Right renal pelvis (tissue), 4 donors: ENCODE data around the gene WWOX. TPM values are rescaled to one million over a fixed set of nuclear protein-coding genes. Genes with fewer than 3 reads are reported as not detected.

ENCODE experiments used
- DNase-seq, 4 donors: peaks; one replicate each; pipeline ENCODE4 v3.0.0-alpha.2; 2013; ENCODE audit warnings: low read depth in 4 of 4, low spot score in 3 of 4, missing footprints in 1 of 4
- polyA plus RNA-seq, 4 donors: library from polyadenylated mRNA; unstranded; fragments of 120-200 nt; gene quantifications; one replicate each; pipeline ENCODE4 v1.2.1, GENCODE V29; 2013; ENCODE audit not compliant: insufficient read length in 4 of 4

The WWOX gene
- polyA plus RNA-seq, 4 donors = 36.7 to 43.9 (median 38.5) TPM

GRCh38 chr16:78931678-78932077 is 832.2 kb downstream of the WWOX start:
- DNase-seq = no peak

GRCh38 chr16:78932355-78932943 is 833.0 kb downstream of the WWOX start:
- DNase-seq = no peak

GRCh38 chr16:78936060-78936459 is 836.6 kb downstream of the WWOX start:
- no peak for DNase-seq

GRCh38 chr16:78939597-78939996 is 840.1 kb downstream of the WWOX start:
- DNase-seq = no peak

DNA sequence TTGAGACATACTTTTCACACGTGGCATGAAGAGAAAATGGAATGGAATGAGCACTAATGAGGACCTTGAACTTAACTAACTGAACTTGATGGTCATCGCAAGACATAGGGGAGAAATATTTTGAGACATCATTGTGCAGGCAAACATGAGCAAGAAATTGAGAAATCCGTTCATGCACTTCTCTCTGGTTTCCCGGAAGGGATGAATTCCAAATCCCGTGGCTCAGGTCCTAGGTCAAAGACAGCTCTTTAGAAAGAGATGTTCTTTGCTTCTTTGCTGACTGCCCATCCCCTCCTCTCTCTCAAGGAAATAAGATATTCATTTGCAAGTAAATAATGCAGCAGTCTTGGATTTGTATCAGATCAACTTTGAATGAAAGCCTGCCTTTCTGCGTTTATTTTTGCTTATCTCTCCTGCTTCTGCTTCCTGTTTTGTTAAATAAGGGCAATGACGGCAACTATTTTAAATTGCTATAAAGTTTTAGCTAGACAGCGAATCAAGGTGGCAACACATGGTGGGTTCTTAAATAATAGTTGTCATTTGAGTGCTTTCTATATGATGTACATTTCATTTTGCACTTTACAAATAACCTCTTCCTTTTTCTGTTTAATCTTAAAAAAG is 843.3 kb downstream of the WWOX start:
- no peak for DNase-seq

DNA sequence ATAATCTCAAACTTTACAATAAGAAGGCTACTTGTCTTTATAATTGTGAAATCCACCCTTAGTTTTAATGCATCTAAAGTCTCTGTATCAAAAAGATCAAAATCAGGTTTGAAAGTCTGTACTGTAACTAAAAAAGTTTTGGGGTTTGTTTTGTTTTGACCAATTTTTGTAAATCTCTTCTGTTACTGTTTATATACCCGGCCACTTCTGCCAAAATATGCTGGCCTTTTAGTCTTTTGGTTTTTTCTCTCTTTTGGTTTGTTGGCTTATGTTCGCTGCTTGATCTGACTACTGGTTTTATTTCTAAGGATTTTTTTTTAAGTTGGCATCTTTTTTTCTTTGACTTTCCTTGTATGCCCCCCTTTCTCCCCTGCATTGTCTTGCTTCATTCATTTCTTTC is 845.9 kb downstream of the WWOX start:
- DNase-seq = no peak

DNA sequence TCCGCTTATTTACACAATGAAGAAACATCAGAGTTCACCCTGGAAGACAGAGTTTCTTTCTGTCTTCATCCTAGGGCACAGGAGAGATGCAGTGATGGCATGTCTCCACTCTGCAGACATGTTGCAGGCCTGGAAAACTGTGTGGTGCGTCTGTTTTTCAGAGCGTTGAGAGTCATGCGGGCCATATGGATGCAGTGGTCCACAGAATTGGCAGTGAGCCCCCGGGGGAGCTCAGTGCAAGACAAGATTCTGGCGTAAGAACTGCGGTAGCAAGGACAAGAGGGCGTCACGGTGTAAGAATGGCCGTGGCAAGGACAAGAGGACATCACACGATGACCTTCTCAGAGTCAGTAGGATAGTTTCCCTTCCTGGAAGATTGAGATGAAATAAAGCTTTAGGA is 847.1 kb downstream of the WWOX start:
- no peak for DNase-seq

DNA sequence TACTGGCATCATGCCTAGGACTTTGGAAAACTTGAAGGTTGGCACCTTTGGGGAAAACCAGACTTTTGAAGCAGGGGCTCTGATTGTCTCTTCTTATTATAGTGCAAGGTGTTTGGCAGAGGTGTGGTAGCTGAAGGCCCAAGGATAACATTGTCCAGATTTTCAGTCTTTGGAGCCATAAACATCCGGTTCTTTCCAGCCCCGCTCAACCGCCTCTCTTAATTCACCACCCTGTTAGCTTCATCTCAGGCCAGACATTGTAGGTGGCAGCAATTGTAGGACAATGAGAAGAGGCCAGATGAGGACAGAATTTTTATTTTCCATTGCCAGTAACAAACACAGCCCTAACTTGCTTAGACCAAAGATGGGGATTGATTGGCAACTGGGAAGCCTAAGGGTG is 851.3 kb downstream of the WWOX start:
- DNase-seq = no peak

- no peak for DNase-seq
Observed at GRCh38 chr16:78952630-78953029, 853.2 kb downstream of the WWOX start.

- no peak for DNase-seq
Observed at GRCh38 chr16:78953526-78953925, 854.1 kb downstream of the WWOX start.

DNA sequence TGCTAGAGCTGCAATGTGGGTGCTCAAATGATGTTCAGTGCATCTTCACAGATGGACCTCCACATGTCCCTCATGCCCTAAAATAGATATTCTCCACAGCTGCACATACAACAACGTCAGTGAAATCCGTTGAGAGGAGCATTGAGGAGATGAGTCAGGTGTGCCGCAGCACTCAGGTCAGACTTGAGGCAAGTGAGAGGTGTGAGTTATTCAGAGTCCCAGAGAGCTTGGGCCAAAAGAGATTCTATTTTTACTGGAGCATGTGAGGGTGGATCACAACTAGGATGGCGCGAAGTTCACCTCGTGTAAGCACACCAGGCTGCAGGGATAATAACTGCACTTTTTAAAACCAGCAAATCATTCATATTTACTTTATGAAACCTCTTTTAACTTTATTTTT is 855.8 kb downstream of the WWOX start:
- no peak for DNase-seq

DNA sequence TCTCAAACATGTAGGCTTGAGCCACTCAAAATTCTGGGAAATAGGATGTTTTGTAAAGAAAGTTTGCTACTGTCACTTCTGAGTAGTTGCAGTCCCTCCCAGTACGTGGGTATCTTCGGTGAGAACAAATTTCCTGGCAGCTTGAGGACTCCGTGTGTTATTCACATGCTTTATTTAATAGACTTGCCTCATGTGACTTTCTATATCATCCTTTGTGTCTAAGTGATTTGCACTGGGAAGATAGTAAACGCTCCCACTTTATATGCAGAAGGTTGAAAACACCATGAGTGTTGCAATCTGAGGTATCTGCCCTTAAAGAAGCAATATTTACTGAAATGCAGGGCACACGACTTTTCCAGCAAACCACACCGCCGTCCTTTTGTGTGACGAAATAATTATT is 857.4 kb downstream of the WWOX start:
- no peak for DNase-seq

GRCh38 chr16:78957317-78958100 is 858.1 kb downstream of the WWOX start:
- DNase-seq = no peak

DNA sequence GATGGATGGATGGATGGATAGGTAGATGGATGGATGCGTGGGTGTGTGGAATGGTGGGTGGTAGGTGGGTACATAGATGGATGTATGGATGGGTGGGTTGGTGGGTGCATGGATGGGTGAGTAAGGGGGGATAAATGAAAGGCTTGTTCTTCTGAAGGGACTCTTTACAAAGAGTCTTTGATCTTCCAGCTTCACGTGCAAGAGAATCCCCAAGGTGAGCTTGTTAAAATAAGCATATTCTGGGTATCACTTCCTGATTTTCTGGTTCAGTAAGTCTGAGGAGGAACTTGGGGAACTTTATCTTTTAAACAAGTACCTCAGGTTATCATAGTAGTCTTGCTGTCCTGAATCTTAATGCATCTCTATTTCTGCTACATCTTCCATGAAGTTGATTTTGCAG is 862.0 kb downstream of the WWOX start:
- DNase-seq = no peak

GRCh38 chr16:78962457-78962929 is 863.0 kb downstream of the WWOX start:
- DNase-seq = no peak

DNA sequence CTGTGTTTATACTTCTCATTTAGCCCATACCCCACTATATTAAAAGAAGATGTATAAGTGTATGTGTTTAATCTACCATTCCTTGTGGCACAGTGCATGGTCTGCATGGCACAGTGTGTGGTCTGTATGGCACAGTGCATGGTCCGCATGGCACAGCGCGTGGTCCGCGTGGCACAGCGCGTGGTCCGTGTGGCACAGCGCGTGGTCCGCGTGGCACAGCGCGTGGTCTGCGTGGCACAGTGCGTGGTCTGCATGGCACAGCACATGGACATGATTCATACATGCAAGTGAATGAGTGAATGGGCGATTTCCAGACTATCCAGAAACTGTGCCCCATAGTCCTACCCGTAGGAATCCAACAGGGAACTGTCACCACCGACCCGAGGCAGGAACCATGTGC is 868.5 kb downstream of the WWOX start:
- no peak for DNase-seq

DNA sequence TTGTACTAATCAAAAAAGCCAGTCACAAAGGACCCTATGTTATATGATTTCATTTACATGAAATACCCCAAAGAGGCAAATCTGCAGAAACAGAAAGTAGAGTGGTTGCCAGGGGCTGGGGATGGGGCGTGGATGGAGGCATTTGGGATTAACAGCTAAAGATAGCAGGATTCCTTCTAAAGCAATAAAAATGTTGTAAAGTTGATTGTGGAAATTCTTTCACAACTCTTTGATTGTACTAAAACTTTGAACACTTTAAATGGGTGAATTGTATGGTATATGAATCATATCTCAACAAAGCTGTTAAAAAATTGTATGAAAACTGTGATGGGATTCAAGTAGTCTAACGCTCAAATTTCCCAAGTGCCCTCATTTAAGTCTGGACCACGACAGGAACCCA is 870.3 kb downstream of the WWOX start:
- DNase-seq = no peak

DNA sequence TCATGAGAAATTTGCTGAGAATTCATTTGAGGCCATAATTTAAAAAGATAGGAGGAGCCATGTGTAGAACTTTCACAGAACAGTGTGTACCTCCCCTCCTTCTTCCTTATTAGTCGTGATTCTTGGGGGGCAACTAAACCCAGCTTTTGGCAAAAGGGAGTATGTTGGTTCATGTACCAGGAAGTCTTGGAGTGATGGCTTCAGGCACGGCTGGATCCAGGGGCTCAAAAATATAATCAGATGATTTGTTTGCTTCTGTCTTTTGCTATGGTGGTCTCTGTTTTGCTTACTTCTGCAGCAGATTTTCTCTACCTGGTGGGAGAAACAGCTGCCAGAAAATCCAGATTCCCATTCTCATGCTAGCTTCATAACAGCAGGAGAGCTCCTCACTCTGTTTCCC is 871.2 kb downstream of the WWOX start:
- no peak for DNase-seq

DNA sequence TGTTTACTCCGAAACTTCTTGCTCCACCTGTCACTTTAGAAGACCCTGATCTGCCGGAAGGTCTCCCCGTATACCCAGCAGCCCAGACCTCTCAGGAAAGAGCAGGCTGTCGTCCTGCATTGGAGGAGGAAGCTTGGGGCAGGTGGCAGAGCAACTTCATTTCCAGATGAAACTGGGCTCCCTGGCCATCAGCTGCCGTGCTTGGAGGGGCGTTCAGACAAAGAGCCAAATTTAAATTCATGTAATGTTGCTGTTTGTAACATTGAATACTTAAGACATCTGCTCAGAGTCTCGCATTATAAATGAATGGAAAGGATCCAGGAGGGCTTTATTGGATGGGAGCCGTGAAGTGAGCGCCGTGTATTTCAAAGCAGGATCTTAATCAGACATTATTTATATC is 872.6 kb downstream of the WWOX start:
- DNase-seq = no peak

GRCh38 chr16:78972986-78973385 is 873.5 kb downstream of the WWOX start:
- no peak for DNase-seq

GRCh38 chr16:78976212-78976611 is 876.8 kb downstream of the WWOX start:
- no peak for DNase-seq

DNA sequence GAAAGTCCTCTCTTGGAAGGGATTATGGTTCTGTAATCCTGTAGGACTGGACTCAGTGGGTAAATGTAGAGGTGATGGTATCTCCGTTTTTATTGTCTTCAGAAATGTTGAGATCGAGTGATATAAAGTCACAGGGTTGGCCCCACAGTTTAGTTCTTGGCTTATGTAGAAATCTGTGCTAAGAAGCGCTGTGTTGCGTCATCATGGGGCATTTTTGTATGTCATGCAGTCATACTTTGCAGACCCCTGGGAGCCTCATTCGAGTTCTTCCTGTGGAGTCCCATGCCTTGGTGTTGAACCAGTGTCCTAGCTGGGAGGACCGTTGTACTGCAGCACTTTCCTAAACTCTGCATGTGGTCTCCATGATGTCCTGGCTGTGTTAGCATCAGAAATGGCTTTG is 881.4 kb downstream of the WWOX start:
- DNase-seq = no peak
